H1 (cell line): ENCODE measurements around the gene CEP128. TPM values are rescaled to one million over a fixed set of nuclear protein-coding genes. Genes with fewer than 3 reads are reported as not detected.

ENCODE experiments used
- BACH1 ChIP-seq: IDR thresholded peaks from 2 replicates; pipeline ENCODE4 v1.6.1; 2012; ENCODE audit warnings: low read length, improper control_type of control experiment
- NRF1 ChIP-seq: IDR thresholded peaks from 2 replicates; pipeline ENCODE4 v1.6.1; 2011; ENCODE audit warnings: mild to moderate bottlenecking, low read depth, low read length, improper control_type of control experiment
- RBBP5 ChIP-seq: IDR thresholded peaks from 2 replicates; pipeline ENCODE4 v1.7.1; 2012; ENCODE audit warnings: low read depth, mild to moderate bottlenecking, inconsistent platforms, low read length, moderate library complexity, borderline replicate concordance
- RFX5 ChIP-seq: IDR thresholded peaks from 2 replicates; pipeline ENCODE4 v1.6.1; 2011; ENCODE audit warnings: low read depth, low read length, improper control_type of control experiment, borderline replicate concordance
- TEAD4 ChIP-seq: IDR thresholded peaks from 2 replicates; pipeline ENCODE4 v1.6.1; 2012; ENCODE audit warnings: low read depth, low read length, inconsistent platforms, mixed read lengths
- polyA plus RNA-seq, 7 experiments: library from polyadenylated mRNA; depleted of rRNA in 3 of 7; stranded (reverse) in 5 of 7; unstranded in 2 of 7; fragments of >200 nt in 5 of 7; fragments of 200-250 nt in 2 of 7; gene quantifications; 1 replicate in 5 of 7; 2 replicates in 1 of 7; 4 replicates in 1 of 7; pipeline versions ENCODE4 v1.2.1 to v1.2.3, GENCODE V29; 2011 to 2013; ENCODE audit warnings: missing spikeins in 2 of 7, mixed read lengths in 2 of 7
- total RNA-seq: library from RNA; stranded (reverse); fragmentation: NEBNext Ultra II Directional; extraction: Animal tissue kit (Norgen Biotek cat#: 25700); gene quantifications from 2 replicates; pipeline ENCODE4 v1.2.1, GENCODE V29; 2021
- TF ChIP-seq, protein P1 (sequence below), 3 experiments: IDR thresholded peaks; 1 replicate in 2 of 3; 2 replicates in 1 of 3; pipeline versions ENCODE4 v1.5.1 to v1.6.1; 2011; ENCODE audit warnings: low read length in 3 of 3, mild to moderate bottlenecking in 3 of 3, inconsistent platforms in 2 of 3, low read depth in 1 of 3, moderate library complexity in 1 of 3; ENCODE audit not compliant: insufficient read depth in 1 of 3; ENCODE audit errors: control extremely low read depth in 1 of 3

Gene CEP128
- total and polyA plus RNA-seq, 2 of the 8 experiments (the other 6 are each of a cell fraction or from before 2014, with no cell fraction given), result 1.9 to 17.0 TPM

DNA sequence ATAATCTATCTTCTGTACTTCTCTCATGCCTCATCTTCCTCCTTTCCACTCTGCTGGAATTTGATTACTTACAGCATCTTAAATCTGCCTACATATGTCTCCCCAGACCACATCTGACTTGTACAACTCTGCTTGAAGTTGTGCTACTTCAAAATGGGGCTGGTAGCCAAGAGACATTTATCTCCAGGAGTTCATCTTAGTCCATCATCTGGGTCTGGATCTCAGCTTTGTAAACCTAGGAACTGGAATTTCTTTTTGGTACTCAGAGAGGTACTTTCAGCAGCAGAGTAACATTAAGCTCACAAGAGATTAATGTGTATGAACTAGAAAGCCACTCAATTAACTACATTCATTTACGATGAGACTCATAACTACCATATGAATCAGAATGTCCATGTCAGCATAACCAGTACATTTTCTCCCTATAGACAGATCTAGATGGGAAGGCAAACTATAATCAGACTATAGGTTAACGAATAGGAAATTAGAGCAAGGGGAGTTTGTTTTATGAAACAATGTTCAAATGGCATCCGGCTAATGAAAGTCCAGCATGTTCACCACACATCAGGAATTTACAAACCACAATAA lies 178.8 kb downstream of the CEP128 start (continued):
- TF ChIP-seq, protein P1, sequence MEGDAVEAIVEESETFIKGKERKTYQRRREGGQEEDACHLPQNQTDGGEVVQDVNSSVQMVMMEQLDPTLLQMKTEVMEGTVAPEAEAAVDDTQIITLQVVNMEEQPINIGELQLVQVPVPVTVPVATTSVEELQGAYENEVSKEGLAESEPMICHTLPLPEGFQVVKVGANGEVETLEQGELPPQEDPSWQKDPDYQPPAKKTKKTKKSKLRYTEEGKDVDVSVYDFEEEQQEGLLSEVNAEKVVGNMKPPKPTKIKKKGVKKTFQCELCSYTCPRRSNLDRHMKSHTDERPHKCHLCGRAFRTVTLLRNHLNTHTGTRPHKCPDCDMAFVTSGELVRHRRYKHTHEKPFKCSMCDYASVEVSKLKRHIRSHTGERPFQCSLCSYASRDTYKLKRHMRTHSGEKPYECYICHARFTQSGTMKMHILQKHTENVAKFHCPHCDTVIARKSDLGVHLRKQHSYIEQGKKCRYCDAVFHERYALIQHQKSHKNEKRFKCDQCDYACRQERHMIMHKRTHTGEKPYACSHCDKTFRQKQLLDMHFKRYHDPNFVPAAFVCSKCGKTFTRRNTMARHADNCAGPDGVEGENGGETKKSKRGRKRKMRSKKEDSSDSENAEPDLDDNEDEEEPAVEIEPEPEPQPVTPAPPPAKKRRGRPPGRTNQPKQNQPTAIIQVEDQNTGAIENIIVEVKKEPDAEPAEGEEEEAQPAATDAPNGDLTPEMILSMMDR (IDR thresholded peaks at IDR 0.05; ENCODE audit: control extremely low read depth in 1 of 3, insufficient read depth in 1 of 3, low read depth in 1 of 3, low read length in 3 of 3), result no peak
- TF ChIP-seq NRF1 (no peak), TEAD4 (no peak), BACH1 (no peak), RFX5 (no peak), RBBP5 (no peak)
- TF ChIP-seq, all 59 proteins: peak for 0
